ENCODE results near the gene TMOD1. TPM values are rescaled to one million over a fixed set of nuclear protein-coding genes. Genes with fewer than 3 reads are reported as not detected.

Gene TMOD1
- total and polyA plus RNA-seq, 2 donors = 0.42 to 4.2 TPM

DNA sequence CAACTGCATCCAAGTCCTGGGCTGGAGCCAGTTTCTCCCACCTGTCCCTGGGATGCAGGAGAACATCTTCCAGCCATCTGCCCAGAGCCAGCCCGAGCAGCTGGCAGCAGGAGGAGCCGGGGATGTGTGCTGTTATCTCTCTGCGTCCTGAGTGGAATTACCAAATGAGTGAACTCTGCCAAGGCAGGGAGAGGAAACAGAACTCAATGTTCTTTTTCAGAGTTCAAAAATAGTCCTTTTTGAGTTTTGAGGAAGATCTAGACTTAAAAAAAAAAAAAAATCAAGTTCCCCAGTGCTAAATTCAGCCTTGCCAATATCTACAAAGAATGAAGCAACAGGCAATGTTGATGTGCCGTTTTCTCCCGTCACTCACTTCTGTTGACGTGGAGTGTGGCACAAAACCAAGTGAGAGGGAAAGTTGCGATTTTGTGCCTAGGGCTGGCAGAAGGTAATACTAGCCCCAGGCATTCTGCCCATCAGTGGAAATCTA, 56.2 kb downstream of the TMOD1 start:
- H3K4me1 ChIP-seq (ENCODE audit: control insufficient read depth in 2 of 2, insufficient read depth in 2 of 2, low read length in 2 of 2) = no peaks in the 10 kb centered on the region
- peaks cover 0 to 4% of the 10 kb centered on the region in 2 donors for H3K27me3 ChIP-seq (ENCODE audit: control insufficient read depth in 2 of 2, insufficient read depth in 1 of 2, low read length in 1 of 2)
- DNase-seq (ENCODE audit: low read depth in 6 of 9, low spot score in 9 of 9) = no peak
- H3K9me3 ChIP-seq (ENCODE audit: control insufficient read depth in 2 of 2, insufficient read depth in 1 of 2, low read length in 1 of 2) = no peaks in the 10 kb centered on the region
- no peak overlapping the region for H3K27ac ChIP-seq (ENCODE audit: low read depth in 1 of 2, low read length in 1 of 2)
- 38% methylated on average over 7 of the region's 7 CpGs for WGBS
- H3K36me3 ChIP-seq (ENCODE audit: control insufficient read depth in 2 of 2, insufficient read depth in 2 of 2, low read length in 1 of 2) = no peaks in the 10 kb centered on the region
- no peak overlapping the region for H3K4me3 ChIP-seq (ENCODE audit: low read length in 2 of 2)

- Histone ChIP-seq H3K27me3 (ENCODE audit: control insufficient read depth in 2 of 2, insufficient read depth in 1 of 2, low read length in 1 of 2) (peaks cover 0 to 4% of the 10 kb centered on the region in 2 donors), H3K4me1 (ENCODE audit: control insufficient read depth in 2 of 2, insufficient read depth in 2 of 2, low read length in 2 of 2) (no peaks in the 10 kb centered on the region), H3K9me3 (ENCODE audit: control insufficient read depth in 2 of 2, insufficient read depth in 1 of 2, low read length in 1 of 2) (no peaks in the 10 kb centered on the region), H3K36me3 (ENCODE audit: control insufficient read depth in 2 of 2, insufficient read depth in 2 of 2, low read length in 1 of 2) (no peaks in the 10 kb centered on the region), H3K27ac (ENCODE audit: low read depth in 1 of 2, low read length in 1 of 2) (no peak overlapping the region), H3K4me3 (ENCODE audit: low read length in 2 of 2) (no peak overlapping the region)
- no peak for DNase-seq (ENCODE audit: low read depth in 6 of 9, low spot score in 9 of 9)
- 5% methylated on average over 3 of the region's 3 CpGs for WGBS
Measured at GRCh38 chr9:97558701-97559101, 57.2 kb downstream of the TMOD1 start.

DNA sequence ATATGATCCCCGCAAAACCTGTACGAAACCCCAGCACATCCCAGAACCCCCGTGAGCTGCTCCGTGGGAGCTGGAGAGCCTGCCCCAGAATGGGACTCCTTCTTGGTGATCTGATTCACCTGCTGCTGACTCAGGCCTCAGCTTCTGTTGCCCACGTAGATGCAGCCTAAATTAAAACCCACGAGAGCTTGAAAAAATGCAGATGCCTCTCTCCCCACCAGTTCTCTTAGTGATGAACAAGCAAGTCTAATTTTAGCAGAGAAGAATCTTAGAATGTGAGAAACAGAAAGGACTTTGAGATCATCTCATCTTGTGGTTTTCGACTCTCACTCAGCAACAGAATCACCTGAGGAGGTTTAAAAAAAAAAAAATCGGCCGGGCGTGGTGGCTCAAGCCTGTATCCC, 57.6 kb downstream of the TMOD1 start:
- H3K4me1 ChIP-seq (ENCODE audit: control insufficient read depth in 2 of 2, insufficient read depth in 2 of 2, low read length in 2 of 2) = no peaks in the 10 kb centered on the region
- no peak for DNase-seq (ENCODE audit: low read depth in 6 of 9, low spot score in 9 of 9)
- 28% methylated on average over 10 of the region's 10 CpGs for WGBS
- H3K9me3 ChIP-seq (ENCODE audit: control insufficient read depth in 2 of 2, insufficient read depth in 1 of 2, low read length in 1 of 2) = no peaks in the 10 kb centered on the region
- peaks cover 0 to 4% of the 10 kb centered on the region in 2 donors for H3K27me3 ChIP-seq (ENCODE audit: control insufficient read depth in 2 of 2, insufficient read depth in 1 of 2, low read length in 1 of 2)
- no peak overlapping the region for H3K4me3 ChIP-seq (ENCODE audit: low read length in 2 of 2)
- no peak overlapping the region for H3K27ac ChIP-seq (ENCODE audit: low read depth in 1 of 2, low read length in 1 of 2)
- H3K36me3 ChIP-seq (ENCODE audit: control insufficient read depth in 2 of 2, insufficient read depth in 2 of 2, low read length in 1 of 2) = no peaks in the 10 kb centered on the region

- Histone ChIP-seq H3K4me1 (ENCODE audit: control insufficient read depth in 2 of 2, insufficient read depth in 2 of 2, low read length in 2 of 2) (no peaks in the 10 kb centered on the region), H3K4me3 (ENCODE audit: low read length in 2 of 2) (no peak overlapping the region), H3K36me3 (ENCODE audit: control insufficient read depth in 2 of 2, insufficient read depth in 2 of 2, low read length in 1 of 2) (no peaks in the 10 kb centered on the region), H3K27me3 (ENCODE audit: control insufficient read depth in 2 of 2, insufficient read depth in 1 of 2, low read length in 1 of 2) (peaks cover 0 to 4% of the 10 kb centered on the region in 2 donors), H3K9me3 (ENCODE audit: control insufficient read depth in 2 of 2, insufficient read depth in 1 of 2, low read length in 1 of 2) (no peaks in the 10 kb centered on the region), H3K27ac (ENCODE audit: low read depth in 1 of 2, low read length in 1 of 2) (no peak overlapping the region)
- 89% methylated on average over 6 of the region's 6 CpGs for WGBS
- DNase-seq (ENCODE audit: low read depth in 6 of 9, low spot score in 9 of 9) = no peak
Measured at GRCh38 chr9:97560154-97560553, 58.7 kb downstream of the TMOD1 start.

- H3K9me3 ChIP-seq (ENCODE audit: control insufficient read depth in 2 of 2, insufficient read depth in 1 of 2, low read length in 1 of 2) = no peaks in the 10 kb centered on the region
- no peaks in the 10 kb centered on the region for H3K36me3 ChIP-seq (ENCODE audit: control insufficient read depth in 2 of 2, insufficient read depth in 2 of 2, low read length in 1 of 2)
- no peak overlapping the region for H3K4me3 ChIP-seq (ENCODE audit: low read length in 2 of 2)
- DNase-seq (ENCODE audit: low read depth in 6 of 9, low spot score in 9 of 9) = no peak
- no peaks in the 10 kb centered on the region for H3K4me1 ChIP-seq (ENCODE audit: control insufficient read depth in 2 of 2, insufficient read depth in 2 of 2, low read length in 2 of 2)
- peaks cover 0 to 4% of the 10 kb centered on the region in 2 donors for H3K27me3 ChIP-seq (ENCODE audit: control insufficient read depth in 2 of 2, insufficient read depth in 1 of 2, low read length in 1 of 2)
- no peak overlapping the region for H3K27ac ChIP-seq (ENCODE audit: low read depth in 1 of 2, low read length in 1 of 2)
Measured at GRCh38 chr9:97560851-97561250, 59.4 kb downstream of the TMOD1 start.

DNA sequence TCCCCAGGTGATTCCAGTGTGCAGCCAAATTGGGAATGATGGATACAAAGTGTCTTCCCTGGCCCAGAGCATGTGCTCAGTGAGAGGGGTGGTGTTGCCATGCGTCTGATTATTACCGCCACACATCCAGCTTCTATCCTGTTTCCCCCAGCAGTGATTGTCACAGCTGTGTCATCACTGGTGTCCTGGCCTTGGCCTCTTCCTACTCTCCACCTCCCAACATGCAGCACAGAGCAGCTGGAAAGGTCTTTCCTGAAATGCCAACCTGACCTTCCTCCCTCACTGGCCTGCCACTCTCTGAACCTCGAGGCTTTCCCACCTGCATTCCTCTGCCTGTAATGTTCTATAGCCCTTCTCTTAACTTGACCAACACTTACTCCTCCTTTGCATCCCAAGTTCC, 60.0 kb downstream of the TMOD1 start:
- WGBS = 69% methylated on average over 3 of the region's 3 CpGs
- H3K4me1 ChIP-seq (ENCODE audit: control insufficient read depth in 2 of 2, insufficient read depth in 2 of 2, low read length in 2 of 2) = no peaks in the 10 kb centered on the region
- no peak overlapping the region for H3K4me3 ChIP-seq (ENCODE audit: low read length in 2 of 2)
- H3K36me3 ChIP-seq (ENCODE audit: control insufficient read depth in 2 of 2, insufficient read depth in 2 of 2, low read length in 1 of 2) = no peaks in the 10 kb centered on the region
- peaks cover 0 to 4% of the 10 kb centered on the region in 2 donors for H3K27me3 ChIP-seq (ENCODE audit: control insufficient read depth in 2 of 2, insufficient read depth in 1 of 2, low read length in 1 of 2)
- no peak for DNase-seq (ENCODE audit: low read depth in 6 of 9, low spot score in 9 of 9)
- no peaks in the 10 kb centered on the region for H3K9me3 ChIP-seq (ENCODE audit: control insufficient read depth in 2 of 2, insufficient read depth in 1 of 2, low read length in 1 of 2)
- no peak overlapping the region for H3K27ac ChIP-seq (ENCODE audit: low read depth in 1 of 2, low read length in 1 of 2)

DNA sequence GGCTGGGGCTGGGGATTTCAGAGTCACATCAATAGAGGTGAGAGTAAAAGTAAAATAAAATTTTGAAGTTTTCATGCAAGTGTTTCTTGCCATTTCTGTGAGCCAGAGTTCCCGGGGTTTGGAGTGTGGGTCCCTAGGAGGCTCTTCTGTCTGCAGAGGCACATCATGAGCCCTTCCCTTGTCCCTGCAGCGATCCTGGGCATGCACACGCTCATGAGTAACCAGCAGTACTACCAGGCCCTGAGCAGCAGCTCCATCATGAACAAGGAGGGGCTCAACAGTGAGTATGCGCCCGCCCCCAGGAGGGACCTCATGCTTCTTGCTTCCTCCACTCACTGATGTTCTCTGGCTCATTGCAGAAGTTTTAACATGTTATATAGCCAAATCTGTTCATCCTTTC, 61.1 kb downstream of the TMOD1 start:
- peaks cover 0 to under 1% of the 10 kb centered on the region in 2 donors for H3K27me3 ChIP-seq (ENCODE audit: control insufficient read depth in 2 of 2, insufficient read depth in 1 of 2, low read length in 1 of 2)
- no peaks in the 10 kb centered on the region for H3K9me3 ChIP-seq (ENCODE audit: control insufficient read depth in 2 of 2, insufficient read depth in 1 of 2, low read length in 1 of 2)
- no peak overlapping the region for H3K27ac ChIP-seq (ENCODE audit: low read depth in 1 of 2, low read length in 1 of 2)
- no peak overlapping the region for H3K4me3 ChIP-seq (ENCODE audit: low read length in 2 of 2)
- 97% methylated on average over 5 of the region's 5 CpGs for WGBS
- H3K4me1 ChIP-seq (ENCODE audit: control insufficient read depth in 2 of 2, insufficient read depth in 2 of 2, low read length in 2 of 2) = no peaks in the 10 kb centered on the region
- no peaks in the 10 kb centered on the region for H3K36me3 ChIP-seq (ENCODE audit: control insufficient read depth in 2 of 2, insufficient read depth in 2 of 2, low read length in 1 of 2)
- no peak for DNase-seq (ENCODE audit: low read depth in 6 of 9, low spot score in 9 of 9)

DNA sequence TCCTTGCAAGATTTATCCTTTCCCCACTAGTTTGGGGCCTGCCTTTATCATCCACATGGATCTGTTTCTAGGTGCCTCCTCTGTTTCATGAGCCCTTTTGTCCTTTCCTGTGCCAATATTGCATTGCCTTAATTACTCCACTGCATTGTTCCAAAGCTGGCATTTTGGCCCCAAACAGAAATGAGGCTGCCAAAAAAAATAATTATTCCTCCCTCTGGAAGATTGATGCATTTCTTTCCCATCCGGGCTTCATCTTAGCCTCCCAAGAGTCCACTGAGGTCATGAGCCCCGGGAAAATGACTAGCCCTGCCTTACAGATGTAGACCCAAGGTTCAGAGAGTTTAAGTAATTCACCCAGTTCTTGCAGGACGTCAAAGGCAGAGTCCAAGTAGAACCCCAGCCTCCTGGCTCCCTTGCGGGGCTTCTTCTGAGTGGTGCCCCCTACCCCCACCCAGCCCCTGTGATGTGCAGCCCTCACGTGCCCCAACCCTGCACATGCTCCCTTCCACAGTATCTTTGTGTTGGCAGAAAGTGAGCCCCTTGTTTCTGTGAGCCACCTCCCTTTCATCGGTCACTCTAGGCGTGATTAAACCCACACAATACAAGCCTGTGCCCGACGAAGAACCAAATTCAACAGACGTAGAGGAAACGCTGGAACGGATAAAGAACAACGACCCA, 62.1 kb downstream of the TMOD1 start:
- WGBS = 92% methylated on average over 13 of the region's 13 CpGs
- no peaks in the 10 kb centered on the region for H3K9me3 ChIP-seq (ENCODE audit: control insufficient read depth in 2 of 2, insufficient read depth in 1 of 2, low read length in 1 of 2)
- H3K4me1 ChIP-seq (ENCODE audit: control insufficient read depth in 2 of 2, insufficient read depth in 2 of 2, low read length in 2 of 2) = no peaks in the 10 kb centered on the region
- no peak overlapping the region for H3K4me3 ChIP-seq (ENCODE audit: low read length in 2 of 2)
- no peak for DNase-seq (ENCODE audit: low read depth in 6 of 9, low spot score in 9 of 9)
- no peaks in the 10 kb centered on the region for H3K27me3 ChIP-seq (ENCODE audit: control insufficient read depth in 2 of 2, insufficient read depth in 1 of 2, low read length in 1 of 2)
- H3K27ac ChIP-seq (ENCODE audit: low read depth in 1 of 2, low read length in 1 of 2) = no peak overlapping the region
- H3K36me3 ChIP-seq (ENCODE audit: control insufficient read depth in 2 of 2, insufficient read depth in 2 of 2, low read length in 1 of 2) = no peaks in the 10 kb centered on the region

- Histone ChIP-seq H3K36me3 (ENCODE audit: control insufficient read depth in 2 of 2, insufficient read depth in 2 of 2, low read length in 1 of 2) (no peaks in the 10 kb centered on the region), H3K27me3 (ENCODE audit: control insufficient read depth in 2 of 2, insufficient read depth in 1 of 2, low read length in 1 of 2) (no peaks in the 10 kb centered on the region), H3K4me3 (ENCODE audit: low read length in 2 of 2) (no peak overlapping the region), H3K9me3 (ENCODE audit: control insufficient read depth in 2 of 2, insufficient read depth in 1 of 2, low read length in 1 of 2) (no peaks in the 10 kb centered on the region), H3K27ac (ENCODE audit: low read depth in 1 of 2, low read length in 1 of 2) (no peak overlapping the region), H3K4me1 (ENCODE audit: control insufficient read depth in 2 of 2, insufficient read depth in 2 of 2, low read length in 2 of 2) (no peaks in the 10 kb centered on the region)
- no peak for DNase-seq (ENCODE audit: low read depth in 6 of 9, low spot score in 9 of 9)
- 77% methylated on average over 14 of the region's 14 CpGs for WGBS
Measured at GRCh38 chr9:97564291-97565175, 63.1 kb downstream of the TMOD1 start.

Measured in thymus (tissue), 11 donors.